ENCODE data around the gene SLC44A4.

SLC44A4 gene

GRCh38 chr6:31899882-31900722 lies 21.3 kb upstream of the SLC44A4 start:
- Histone ChIP-seq H3K4me1 (ENCODE audit: insufficient read depth, low read length) (peaks cover 4% of the 10 kb centered on the region; the same call in 1 of the 2 replicates), H3K9me3 (ENCODE audit: insufficient read depth, low read depth, low read length) (no peaks in the 10 kb centered on the region), H3K9ac (ENCODE audit: low read depth, low read length) (no peak overlapping the region), H3K4me3 (ENCODE audit: low read length) (no peak overlapping the region), H3K27ac (ENCODE audit: low read length) (no peak overlapping the region), H3K27me3 (ENCODE audit: insufficient read depth, low read length) (no peaks in the 10 kb centered on the region), H3K36me3 (ENCODE audit: insufficient read depth, low read depth, low read length) (peaks cover 22% of the 10 kb centered on the region)

- Histone ChIP-seq H3K36me3 (ENCODE audit: insufficient read depth, low read depth, low read length) (peaks cover 31% of the 10 kb centered on the region), H3K27me3 (ENCODE audit: insufficient read depth, low read length) (no peaks in the 10 kb centered on the region), H3K27ac (ENCODE audit: low read length) (no peak overlapping the region), H3K4me1 (ENCODE audit: insufficient read depth, low read length) (peaks cover 4% of the 10 kb centered on the region; the same call in 1 of the 2 replicates), H3K4me3 (ENCODE audit: low read length) (no peak overlapping the region), H3K9me3 (ENCODE audit: insufficient read depth, low read depth, low read length) (no peaks in the 10 kb centered on the region), H3K9ac (ENCODE audit: low read depth, low read length) (no peak overlapping the region)
These were observed 20.4 kb upstream of the SLC44A4 start for GRCh38 chr6:31899215-31899614.

- peaks cover 34% of the 10 kb centered on the region for H3K36me3 ChIP-seq (ENCODE audit: insufficient read depth, low read depth, low read length)
- no peaks in the 10 kb centered on the region for H3K27me3 ChIP-seq (ENCODE audit: insufficient read depth, low read length)
- peak overlapping the region; percentile 79; the same call in 1 of the 2 replicates for H3K9ac ChIP-seq (ENCODE audit: low read depth, low read length)
- H3K9me3 ChIP-seq (ENCODE audit: insufficient read depth, low read depth, low read length): no peaks in the 10 kb centered on the region
- H3K4me3 ChIP-seq (ENCODE audit: low read length): peak overlapping the region; percentile 86
- H3K4me1 ChIP-seq (ENCODE audit: insufficient read depth, low read length): peaks cover 4% of the 10 kb centered on the region; the same call in 1 of the 2 replicates
- H3K27ac ChIP-seq (ENCODE audit: low read length): no peak overlapping the region
These were observed 19.7 kb upstream of the SLC44A4 start for GRCh38 chr6:31898383-31899011.

GRCh38 chr6:31897612-31898382 lies 19.0 kb upstream of the SLC44A4 start, which contains the start of gene EHMT2:
Gene EHMT2, minus strand, starts transcription at chr6:31897698. Its CDS starts 21 bp downstream, at chr6:31897677.
- Histone ChIP-seq H3K9me3 (ENCODE audit: insufficient read depth, low read depth, low read length) (no peaks in the 10 kb centered on the region), H3K4me1 (ENCODE audit: insufficient read depth, low read length) (peaks cover 4% of the 10 kb centered on the region; the same call in 1 of the 2 replicates), H3K27ac (ENCODE audit: low read length) (no peak within 1 kb of the TSS), H3K27me3 (ENCODE audit: insufficient read depth, low read length) (no peaks in the 10 kb centered on the region), H3K36me3 (ENCODE audit: insufficient read depth, low read depth, low read length) (peaks cover 40% of the 10 kb centered on the region), H3K9ac (ENCODE audit: low read depth, low read length) (peak within 1 kb of the TSS; percentile 79), H3K4me3 (ENCODE audit: low read length) (peak within 1 kb of the TSS; percentile 86)

- Histone ChIP-seq H3K9ac (ENCODE audit: low read depth, low read length) (peak overlapping the region; percentile 74), H3K27ac (ENCODE audit: low read length) (no peak overlapping the region), H3K9me3 (ENCODE audit: insufficient read depth, low read depth, low read length) (no peaks in the 10 kb centered on the region), H3K4me3 (ENCODE audit: low read length) (peak overlapping the region; percentile 86), H3K4me1 (ENCODE audit: insufficient read depth, low read length) (peaks cover 4% of the 10 kb centered on the region; the same call in 1 of the 2 replicates), H3K27me3 (ENCODE audit: insufficient read depth, low read length) (no peaks in the 10 kb centered on the region), H3K36me3 (ENCODE audit: insufficient read depth, low read depth, low read length) (peaks cover 48% of the 10 kb centered on the region)
These were observed 18.2 kb upstream of the SLC44A4 start for GRCh38 chr6:31896856-31897611.

- Histone ChIP-seq H3K4me1 (ENCODE audit: insufficient read depth, low read length) (peaks cover 4% of the 10 kb centered on the region; the same call in 1 of the 2 replicates), H3K9me3 (ENCODE audit: insufficient read depth, low read depth, low read length) (no peaks in the 10 kb centered on the region), H3K27me3 (ENCODE audit: insufficient read depth, low read length) (no peaks in the 10 kb centered on the region), H3K36me3 (ENCODE audit: insufficient read depth, low read depth, low read length) (peaks cover 54% of the 10 kb centered on the region), H3K27ac (ENCODE audit: low read length) (no peak overlapping the region), H3K9ac (ENCODE audit: low read depth, low read length) (peak overlapping the region; percentile 74), H3K4me3 (ENCODE audit: low read length) (peak overlapping the region; percentile 86)
These were observed 17.7 kb upstream of the SLC44A4 start for GRCh38 chr6:31896493-31896855.

- Histone ChIP-seq H3K9ac (ENCODE audit: low read depth, low read length) (no peak overlapping the region), H3K27me3 (ENCODE audit: insufficient read depth, low read length) (no peaks in the 10 kb centered on the region), H3K27ac (ENCODE audit: low read length) (no peak overlapping the region), H3K9me3 (ENCODE audit: insufficient read depth, low read depth, low read length) (no peaks in the 10 kb centered on the region), H3K4me1 (ENCODE audit: insufficient read depth, low read length) (no peaks in the 10 kb centered on the region), H3K36me3 (ENCODE audit: insufficient read depth, low read depth, low read length) (peaks cover 79% of the 10 kb centered on the region), H3K4me3 (ENCODE audit: low read length) (no peak overlapping the region)
These were observed 14.0 kb upstream of the SLC44A4 start for GRCh38 chr6:31892821-31893220.

GRCh38 chr6:31889331-31889972 lies 10.7 kb upstream of the SLC44A4 start:
- Histone ChIP-seq H3K9ac (ENCODE audit: low read depth, low read length) (no peak overlapping the region), H3K27me3 (ENCODE audit: insufficient read depth, low read length) (no peaks in the 10 kb centered on the region), H3K27ac (ENCODE audit: low read length) (no peak overlapping the region), H3K36me3 (ENCODE audit: insufficient read depth, low read depth, low read length) (peaks cover 89% of the 10 kb centered on the region), H3K4me3 (ENCODE audit: low read length) (no peak overlapping the region), H3K4me1 (ENCODE audit: insufficient read depth, low read length) (no peaks in the 10 kb centered on the region), H3K9me3 (ENCODE audit: insufficient read depth, low read depth, low read length) (no peaks in the 10 kb centered on the region)

- Histone ChIP-seq H3K9me3 (ENCODE audit: insufficient read depth, low read depth, low read length) (no peaks in the 10 kb centered on the region), H3K9ac (ENCODE audit: low read depth, low read length) (no peak overlapping the region), H3K4me3 (ENCODE audit: low read length) (no peak overlapping the region), H3K27me3 (ENCODE audit: insufficient read depth, low read length) (no peaks in the 10 kb centered on the region), H3K36me3 (ENCODE audit: insufficient read depth, low read depth, low read length) (peaks cover 94% of the 10 kb centered on the region), H3K4me1 (ENCODE audit: insufficient read depth, low read length) (no peaks in the 10 kb centered on the region), H3K27ac (ENCODE audit: low read length) (no peak overlapping the region)
These were observed 9.8 kb upstream of the SLC44A4 start for GRCh38 chr6:31888276-31889258.

Measured in iPS-20b (cell line).